ENCODE data around the gene PAH.

- no peak for TF ChIP-seq POLR2A (IDR thresholded peaks at IDR 0.05; ENCODE audit: control extremely low read depth in 1 of 2, low read depth in 2 of 2, low read length in 2 of 2)
- no peak for TF ChIP-seq CTCF (IDR thresholded peaks at IDR 0.05; ENCODE audit: control extremely low read depth in 1 of 3, insufficient read depth in 1 of 3, low read depth in 1 of 3, low read length in 3 of 3)
- TF ChIP-seq ATF2 (IDR thresholded peaks at IDR 0.05; ENCODE audit: low read length) = no peak
- TF ChIP-seq TAF1 (IDR thresholded peaks at IDR 0.05; ENCODE audit: low read depth, low read length) = no peak
- no peak for TF ChIP-seq RAD21 (IDR thresholded peaks at IDR 0.05 in 1 of 2, conservative IDR thresholded peaks at IDR 0.05 in 1 of 2; ENCODE audit: low read depth in 2 of 2, low read length in 2 of 2)
- no peak for TF ChIP-seq MAX (IDR thresholded peaks at IDR 0.05)
- TF ChIP-seq SP1 (IDR thresholded peaks at IDR 0.05; ENCODE audit: low read depth, low read length) = no peak
Observed at GRCh38 chr12:102905229-102905628, 11.8 kb downstream of the PAH start.

Data from H1 (cell line).